ENCODE measurements around the gene MYH11. TPM values are rescaled to one million over a fixed set of nuclear protein-coding genes. Genes with fewer than 3 reads are reported as not detected.

The MYH11 gene
- total RNA-seq, 1 donor from 2014 or later: 0.05 TPM

DNA sequence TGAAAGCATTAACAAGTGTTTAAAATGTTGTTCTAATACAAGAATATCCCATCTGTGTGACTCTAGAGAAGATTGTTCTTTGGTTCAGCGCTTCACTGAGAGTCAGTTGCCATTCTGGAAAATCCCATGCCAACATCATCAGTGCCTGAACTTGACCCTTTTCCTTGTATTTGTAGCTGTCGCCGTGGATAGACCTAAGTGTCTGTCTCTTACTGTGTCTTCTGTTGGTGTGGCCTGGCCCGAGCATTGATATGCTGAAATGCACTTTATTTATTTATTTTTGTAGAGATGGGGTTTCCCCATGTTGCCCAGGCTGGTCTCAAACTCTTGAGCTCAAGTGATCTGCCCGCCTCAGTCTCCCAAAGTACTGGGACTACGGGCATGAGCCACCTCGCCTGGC is 76.0 kb downstream of the MYH11 start:
- H3K27me3 Mint-ChIP-seq (ENCODE audit: low read depth): no peaks in the 10 kb centered on the region
- DNase-seq (ENCODE audit: low read depth, low spot score): no peak
- TF ChIP-seq, protein P1, sequence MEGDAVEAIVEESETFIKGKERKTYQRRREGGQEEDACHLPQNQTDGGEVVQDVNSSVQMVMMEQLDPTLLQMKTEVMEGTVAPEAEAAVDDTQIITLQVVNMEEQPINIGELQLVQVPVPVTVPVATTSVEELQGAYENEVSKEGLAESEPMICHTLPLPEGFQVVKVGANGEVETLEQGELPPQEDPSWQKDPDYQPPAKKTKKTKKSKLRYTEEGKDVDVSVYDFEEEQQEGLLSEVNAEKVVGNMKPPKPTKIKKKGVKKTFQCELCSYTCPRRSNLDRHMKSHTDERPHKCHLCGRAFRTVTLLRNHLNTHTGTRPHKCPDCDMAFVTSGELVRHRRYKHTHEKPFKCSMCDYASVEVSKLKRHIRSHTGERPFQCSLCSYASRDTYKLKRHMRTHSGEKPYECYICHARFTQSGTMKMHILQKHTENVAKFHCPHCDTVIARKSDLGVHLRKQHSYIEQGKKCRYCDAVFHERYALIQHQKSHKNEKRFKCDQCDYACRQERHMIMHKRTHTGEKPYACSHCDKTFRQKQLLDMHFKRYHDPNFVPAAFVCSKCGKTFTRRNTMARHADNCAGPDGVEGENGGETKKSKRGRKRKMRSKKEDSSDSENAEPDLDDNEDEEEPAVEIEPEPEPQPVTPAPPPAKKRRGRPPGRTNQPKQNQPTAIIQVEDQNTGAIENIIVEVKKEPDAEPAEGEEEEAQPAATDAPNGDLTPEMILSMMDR (conservative IDR thresholded peaks at IDR 0.05): no peak
- no peaks in the 10 kb centered on the region for H3K36me3 Mint-ChIP-seq (ENCODE audit: low read depth)
- H3K4me3 Mint-ChIP-seq: no peak overlapping the region
- no peaks in the 10 kb centered on the region for H3K4me1 Mint-ChIP-seq
- no peaks in the 10 kb centered on the region for H3K9me3 Mint-ChIP-seq
- no peak overlapping the region for H3K27ac Mint-ChIP-seq (ENCODE audit: unreplicated experiment)

DNA sequence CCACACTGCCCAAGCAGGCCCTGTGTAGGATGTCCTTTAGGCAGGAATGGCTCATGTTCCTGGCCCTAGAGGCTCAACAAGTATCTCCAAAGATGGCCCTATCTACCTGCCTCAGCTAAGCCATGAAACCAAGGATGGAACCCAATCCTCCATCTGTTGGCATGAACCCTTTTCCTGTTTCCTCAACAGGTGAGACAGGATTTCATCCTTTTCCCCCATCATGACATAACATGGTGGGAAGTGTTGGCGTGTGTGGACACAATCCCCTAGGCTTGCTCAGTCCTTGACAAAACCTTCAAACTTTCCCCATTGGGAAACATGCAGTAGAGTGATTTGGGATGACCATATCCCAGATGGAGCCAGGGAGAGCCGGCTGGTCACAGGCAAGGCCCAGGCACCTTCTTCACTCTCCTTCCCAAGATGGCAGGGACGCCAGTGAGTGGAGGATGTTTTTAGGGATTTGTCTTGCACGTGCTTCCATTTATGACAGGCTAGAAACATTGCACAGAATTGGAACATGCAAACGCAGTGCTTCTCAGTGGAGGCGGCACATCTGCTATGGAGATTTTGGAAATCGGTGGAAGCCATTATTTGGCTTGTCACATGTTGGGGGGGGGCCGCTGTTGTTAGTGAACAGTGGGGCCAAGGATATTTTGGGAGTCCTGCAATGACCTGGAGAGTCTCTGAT is 77.0 kb downstream of the MYH11 start:
- H3K27me3 Mint-ChIP-seq (ENCODE audit: low read depth): no peaks in the 10 kb centered on the region
- no peak overlapping the region for H3K4me3 Mint-ChIP-seq
- H3K4me1 Mint-ChIP-seq: no peaks in the 10 kb centered on the region
- DNase-seq (ENCODE audit: low read depth, low spot score): no peak
- no peak overlapping the region for H3K27ac Mint-ChIP-seq (ENCODE audit: unreplicated experiment)
- TF ChIP-seq, protein P1 (conservative IDR thresholded peaks at IDR 0.05): no peak
- no peaks in the 10 kb centered on the region for H3K36me3 Mint-ChIP-seq (ENCODE audit: low read depth)
- H3K9me3 Mint-ChIP-seq: no peaks in the 10 kb centered on the region

DNA sequence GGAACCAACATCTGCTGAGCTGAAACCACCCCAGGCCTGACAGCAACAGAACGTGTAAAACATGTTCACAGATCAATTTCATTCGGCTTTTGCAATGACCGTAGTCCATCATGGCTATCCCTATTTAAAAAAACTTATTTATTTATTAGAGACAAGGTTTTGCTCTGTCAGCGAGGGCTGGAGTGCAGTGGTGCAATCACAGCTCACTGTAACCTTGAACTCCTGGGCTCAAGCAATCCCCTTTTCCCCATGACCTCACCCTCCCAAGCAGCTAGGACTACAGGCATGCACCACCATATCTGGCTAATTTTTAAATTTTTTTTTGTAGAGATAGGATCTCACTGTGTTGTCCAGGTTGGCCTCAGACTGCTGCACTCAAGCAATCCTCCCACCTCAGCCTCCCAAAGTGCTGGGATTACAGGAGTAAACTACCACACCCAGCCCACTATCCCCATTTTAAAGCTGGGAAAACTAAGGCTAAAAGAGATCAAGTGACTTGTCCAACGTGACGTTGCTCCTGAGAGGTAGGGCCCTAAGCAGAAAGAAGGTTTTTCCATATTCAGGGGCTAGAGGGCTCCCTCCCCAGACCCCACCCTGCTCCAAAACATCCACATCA is 77.7 kb downstream of the MYH11 start:
- Mint-ChIP-seq H3K9me3 (no peaks in the 10 kb centered on the region), H3K36me3 (ENCODE audit: low read depth) (no peaks in the 10 kb centered on the region), H3K27ac (ENCODE audit: unreplicated experiment) (no peak overlapping the region), H3K4me3 (no peak overlapping the region), H3K27me3 (ENCODE audit: low read depth) (no peaks in the 10 kb centered on the region), H3K4me1 (no peaks in the 10 kb centered on the region)
- no peak for DNase-seq (ENCODE audit: low read depth, low spot score)
- TF ChIP-seq, protein P1 (conservative IDR thresholded peaks at IDR 0.05): no peak

DNA sequence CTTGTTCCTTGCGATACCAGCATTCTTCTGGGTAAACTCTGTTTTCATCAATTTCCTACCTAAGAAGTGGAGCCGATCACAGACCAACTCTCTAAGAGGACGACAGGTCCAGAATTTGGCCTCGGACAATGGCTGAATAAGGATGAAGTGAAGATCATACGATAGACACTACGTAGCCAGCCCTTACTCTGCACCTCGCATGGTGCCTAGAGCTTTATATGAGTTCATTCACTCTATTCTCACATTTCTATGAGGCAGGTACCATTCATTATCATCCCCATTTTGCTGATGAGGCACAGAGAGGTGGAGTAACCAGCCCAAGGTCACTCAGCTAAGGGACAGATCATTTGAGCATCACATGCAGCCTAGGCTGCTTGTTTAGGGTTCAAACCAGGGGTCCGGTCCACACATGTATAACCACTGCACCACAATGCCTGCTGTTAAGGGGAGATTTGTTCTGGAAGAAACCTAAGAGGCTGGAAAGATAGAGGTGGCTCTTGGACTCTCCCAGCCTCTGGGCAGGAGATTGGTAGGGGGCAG is 78.6 kb downstream of the MYH11 start:
- Mint-ChIP-seq H3K27ac (ENCODE audit: unreplicated experiment) (no peak overlapping the region), H3K4me3 (no peak overlapping the region), H3K27me3 (ENCODE audit: low read depth) (no peaks in the 10 kb centered on the region), H3K9me3 (no peaks in the 10 kb centered on the region), H3K36me3 (ENCODE audit: low read depth) (no peaks in the 10 kb centered on the region), H3K4me1 (no peaks in the 10 kb centered on the region)
- DNase-seq (ENCODE audit: low read depth, low spot score): no peak
- TF ChIP-seq, protein P1 (conservative IDR thresholded peaks at IDR 0.05): no peak

DNA sequence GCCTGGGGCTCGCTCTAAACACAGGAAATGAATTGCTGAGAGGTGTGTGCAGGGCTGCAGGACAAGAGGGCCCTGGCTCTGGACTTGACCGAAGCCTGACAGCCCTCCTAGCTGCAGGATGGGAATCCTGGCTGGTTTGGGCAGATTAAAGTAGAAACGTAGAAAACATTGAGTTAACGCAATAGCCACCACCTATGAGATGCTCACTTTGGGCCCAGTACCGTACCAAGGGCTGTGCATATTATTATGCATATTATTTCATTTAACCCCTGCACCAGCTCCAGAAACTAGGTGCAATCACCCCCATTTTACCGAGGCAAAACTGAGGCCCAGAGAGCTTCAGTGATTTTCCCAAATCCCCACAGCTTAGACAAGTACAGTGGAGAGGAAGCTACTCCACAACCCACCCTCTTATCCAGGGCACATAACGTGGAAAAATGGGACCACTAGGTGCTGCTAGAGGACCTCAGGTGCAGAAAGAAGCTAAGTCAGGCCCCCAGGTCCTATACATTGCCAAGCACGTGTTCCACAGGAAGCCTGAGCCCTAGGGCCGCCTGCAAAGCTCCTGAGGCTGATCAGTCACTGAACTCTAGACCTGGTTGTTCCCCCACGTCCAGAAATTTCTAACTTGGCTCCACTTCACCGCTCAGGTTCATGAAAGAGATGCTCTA is 79.2 kb downstream of the MYH11 start:
- Mint-ChIP-seq H3K27ac (ENCODE audit: unreplicated experiment) (no peak overlapping the region), H3K4me1 (no peaks in the 10 kb centered on the region), H3K27me3 (ENCODE audit: low read depth) (no peaks in the 10 kb centered on the region), H3K9me3 (no peaks in the 10 kb centered on the region), H3K36me3 (ENCODE audit: low read depth) (no peaks in the 10 kb centered on the region), H3K4me3 (no peak overlapping the region)
- TF ChIP-seq, protein P1 (conservative IDR thresholded peaks at IDR 0.05): peak; percentile 26
- no peak for DNase-seq (ENCODE audit: low read depth, low spot score)
